Measurements from ENCODE around the gene OR2A5.

GRCh38 chr7:144027070-144027469, 21.7 kb upstream of the OR2A5 start:
- no peak for TF ChIP-seq RNF2 (IDR thresholded peaks at IDR 0.05; ENCODE audit: borderline replicate concordance, low read depth, low read length, missing control alignments, poor library complexity, severe bottlenecking)
- TF ChIP-seq, protein P1, sequence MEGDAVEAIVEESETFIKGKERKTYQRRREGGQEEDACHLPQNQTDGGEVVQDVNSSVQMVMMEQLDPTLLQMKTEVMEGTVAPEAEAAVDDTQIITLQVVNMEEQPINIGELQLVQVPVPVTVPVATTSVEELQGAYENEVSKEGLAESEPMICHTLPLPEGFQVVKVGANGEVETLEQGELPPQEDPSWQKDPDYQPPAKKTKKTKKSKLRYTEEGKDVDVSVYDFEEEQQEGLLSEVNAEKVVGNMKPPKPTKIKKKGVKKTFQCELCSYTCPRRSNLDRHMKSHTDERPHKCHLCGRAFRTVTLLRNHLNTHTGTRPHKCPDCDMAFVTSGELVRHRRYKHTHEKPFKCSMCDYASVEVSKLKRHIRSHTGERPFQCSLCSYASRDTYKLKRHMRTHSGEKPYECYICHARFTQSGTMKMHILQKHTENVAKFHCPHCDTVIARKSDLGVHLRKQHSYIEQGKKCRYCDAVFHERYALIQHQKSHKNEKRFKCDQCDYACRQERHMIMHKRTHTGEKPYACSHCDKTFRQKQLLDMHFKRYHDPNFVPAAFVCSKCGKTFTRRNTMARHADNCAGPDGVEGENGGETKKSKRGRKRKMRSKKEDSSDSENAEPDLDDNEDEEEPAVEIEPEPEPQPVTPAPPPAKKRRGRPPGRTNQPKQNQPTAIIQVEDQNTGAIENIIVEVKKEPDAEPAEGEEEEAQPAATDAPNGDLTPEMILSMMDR (IDR thresholded peaks at IDR 0.05; ENCODE audit: control extremely low read depth in 1 of 3, insufficient read depth in 1 of 3, low read depth in 1 of 3, low read length in 3 of 3) = peak in 2 of 3 experiments; percentile 29 to 43; a peak in 2 of 4 replicates

All from H1 (cell line).